Measurements from ENCODE around the gene INVS.

DNA sequence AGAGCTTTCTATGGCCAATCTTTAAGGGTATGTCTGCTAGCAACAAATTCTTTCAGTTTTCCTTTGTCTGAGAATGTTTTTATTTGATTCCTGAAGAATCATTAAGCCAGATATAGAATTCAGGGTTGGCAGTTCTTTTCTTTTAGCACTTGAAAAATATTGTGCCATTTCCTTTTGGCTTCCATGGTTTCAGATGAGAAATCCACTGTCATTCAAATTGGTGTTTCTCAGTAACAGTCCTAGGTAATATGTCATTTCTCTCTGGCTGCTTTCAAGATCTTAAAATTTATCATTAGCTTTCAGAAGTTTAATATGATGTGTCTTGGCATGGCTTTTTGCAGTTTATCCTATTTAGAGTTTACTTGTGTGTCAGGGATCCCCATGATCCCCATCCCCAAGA is 186.0 kb downstream of the INVS start:
- TF ChIP-seq, protein P1, sequence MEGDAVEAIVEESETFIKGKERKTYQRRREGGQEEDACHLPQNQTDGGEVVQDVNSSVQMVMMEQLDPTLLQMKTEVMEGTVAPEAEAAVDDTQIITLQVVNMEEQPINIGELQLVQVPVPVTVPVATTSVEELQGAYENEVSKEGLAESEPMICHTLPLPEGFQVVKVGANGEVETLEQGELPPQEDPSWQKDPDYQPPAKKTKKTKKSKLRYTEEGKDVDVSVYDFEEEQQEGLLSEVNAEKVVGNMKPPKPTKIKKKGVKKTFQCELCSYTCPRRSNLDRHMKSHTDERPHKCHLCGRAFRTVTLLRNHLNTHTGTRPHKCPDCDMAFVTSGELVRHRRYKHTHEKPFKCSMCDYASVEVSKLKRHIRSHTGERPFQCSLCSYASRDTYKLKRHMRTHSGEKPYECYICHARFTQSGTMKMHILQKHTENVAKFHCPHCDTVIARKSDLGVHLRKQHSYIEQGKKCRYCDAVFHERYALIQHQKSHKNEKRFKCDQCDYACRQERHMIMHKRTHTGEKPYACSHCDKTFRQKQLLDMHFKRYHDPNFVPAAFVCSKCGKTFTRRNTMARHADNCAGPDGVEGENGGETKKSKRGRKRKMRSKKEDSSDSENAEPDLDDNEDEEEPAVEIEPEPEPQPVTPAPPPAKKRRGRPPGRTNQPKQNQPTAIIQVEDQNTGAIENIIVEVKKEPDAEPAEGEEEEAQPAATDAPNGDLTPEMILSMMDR (IDR thresholded peaks at IDR 0.05 in 2 of 3, conservative IDR thresholded peaks at IDR 0.05 in 1 of 3; ENCODE audit: borderline replicate concordance in 1 of 3, insufficient read depth in 1 of 3, low read depth in 2 of 3, low read length in 2 of 3): no peak
- TF ChIP-seq SP1 (IDR thresholded peaks at IDR 0.05; ENCODE audit: low read depth): no peak

Measured in HCT116 (cell line).